Suppressor macrophage (primary cell): ENCODE results near the gene SENP2.
A peak's percentile ranks its signal among the peaks of the same experiment; 100 is the strongest.
"Not testable (repeated sequence)": the region's sequence is repeated elsewhere in the genome, so short reads cannot be mapped to it uniquely, and the experiment has no call there.

ENCODE experiments used
- DNase-seq, 4 experiments: peaks; one replicate each; pipeline ENCODE4 v3.0.0-alpha.2; 2020 to 2022

Gene SENP2

GRCh38 chr3:185586686-185587039 is 568 bp downstream of the SENP2 start:
- no peak for DNase-seq

GRCh38 chr3:185594073-185594472 is 8.0 kb downstream of the SENP2 start:
- no peak for DNase-seq

GRCh38 chr3:185595526-185595925 is 9.4 kb downstream of the SENP2 start:
- DNase-seq: peak; percentile 19 to 74 (median 52)

- no peak for DNase-seq
Observed at GRCh38 chr3:185605566-185605965, 19.5 kb downstream of the SENP2 start.

- DNase-seq: no peak
Observed at GRCh38 chr3:185606196-185606595, 20.1 kb downstream of the SENP2 start.

GRCh38 chr3:185613016-185613415 is 26.9 kb downstream of the SENP2 start:
- DNase-seq: no peak

GRCh38 chr3:185623939-185624665 is 38.0 kb downstream of the SENP2 start:
- no peak for DNase-seq

- no peak for DNase-seq
Observed at GRCh38 chr3:185625784-185626183, 39.7 kb downstream of the SENP2 start.

- DNase-seq: no peak
Observed at GRCh38 chr3:185629554-185630181, 43.6 kb downstream of the SENP2 start.

- DNase-seq: peak; percentile 21 to 44 (median 29)
Observed at GRCh38 chr3:185630182-185630622, 44.1 kb downstream of the SENP2 start.

- DNase-seq: no peak
Observed at GRCh38 chr3:185631108-185631507, 45.0 kb downstream of the SENP2 start.

- no peak for DNase-seq
Observed at GRCh38 chr3:185631508-185632206, 45.6 kb downstream of the SENP2 start.

- DNase-seq: no peak
Observed at GRCh38 chr3:185632996-185633395, 46.9 kb downstream of the SENP2 start.

- DNase-seq: no peak
Observed at GRCh38 chr3:185637388-185637787, 51.3 kb downstream of the SENP2 start.

GRCh38 chr3:185638651-185639050 is 52.6 kb downstream of the SENP2 start:
- not testable (repeated sequence) for DNase-seq

GRCh38 chr3:185639632-185640206 is 53.6 kb downstream of the SENP2 start:
- DNase-seq: no peak

GRCh38 chr3:185640308-185640707 is 54.2 kb downstream of the SENP2 start:
- DNase-seq: no peak

GRCh38 chr3:185645191-185645590 is 59.1 kb downstream of the SENP2 start:
- DNase-seq: not testable (repeated sequence)

GRCh38 chr3:185645596-185646381 is 59.7 kb downstream of the SENP2 start:
- DNase-seq: no peak

- DNase-seq: peak in 1 of 4 experiments; percentile 5
Observed at GRCh38 chr3:185646382-185647133, 60.5 kb downstream of the SENP2 start.

GRCh38 chr3:185647134-185647879 is 61.2 kb downstream of the SENP2 start:
- DNase-seq: no peak
